Panc1 (cell line): Measurements from ENCODE around the gene ALG12. TPM values are rescaled to one million over a fixed set of nuclear protein-coding genes. Genes with fewer than 3 reads are reported as not detected.

ENCODE experiments used
- ATAC-seq: fragments of 200-7000 bp; cut with Tn5 transposase; 2 replicates; pipeline ENCODE4 v1.9.1; 2020; ENCODE audit warnings: mild to moderate bottlenecking, moderate library complexity
- BruUV-seq: library from RNA; stranded (reverse); fragments of 400-500 nt; replicated peaks from 2 replicates; lab custom pipeline; 2021; lab: Mats Ljungman, UMichigan
- CTCF ChIA-PET: fragments of 300-600 bp; sonication (Branson Sonifier 250); formaldehyde crosslinking; loops from one replicate; lab custom pipeline; 2022; ENCODE audit warnings: antibody characterized with exemption; lab: Charles Lee
- POLR2A ChIA-PET: fragments of 300-600 bp; sonication (Branson Sonifier 250); formaldehyde crosslinking; loops from one replicate; lab custom pipeline; 2022; ENCODE audit warnings: antibody characterized with exemption; lab: Charles Lee
- DNase-seq: peaks from one replicate; pipeline ENCODE4 v3.0.0-alpha.2; 2010; ENCODE audit warnings: low read depth, low spot score
- H3K27ac ChIP-seq: 2 replicates; pipeline ENCODE4 v1.5.1; 2011; ENCODE audit warnings: mild to moderate bottlenecking, low read length, inconsistent platforms
- H3K27me3 ChIP-seq: fragments of 200-500 bp; sonication (Bioruptor generic); 2 replicates; pipeline ENCODE4 v1.6.0; 2014; ENCODE audit warnings: low read length, inconsistent platforms; ENCODE audit not compliant: control insufficient read depth, insufficient read depth
- H3K36me3 ChIP-seq: fragments of 200-500 bp; sonication (Bioruptor generic); 2 replicates; pipeline ENCODE4 v1.5.1; 2014; ENCODE audit warnings: inconsistent platforms, mild to moderate bottlenecking, low read length, moderate library complexity; ENCODE audit not compliant: control insufficient read depth, insufficient read depth
- H3K4me1 ChIP-seq: 2 replicates; pipeline ENCODE4 v1.5.1; 2011; ENCODE audit warnings: inconsistent platforms, mild to moderate bottlenecking, low read length, moderate library complexity; ENCODE audit not compliant: control insufficient read depth, insufficient read depth
- H3K4me3 ChIP-seq, 2 experiments: 2 replicates each; pipeline ENCODE4 v1.5.1; 2011 to 2012; ENCODE audit warnings: low read depth in 2 of 2, low read length in 2 of 2, mild to moderate bottlenecking in 2 of 2, inconsistent platforms in 1 of 2, moderate library complexity in 1 of 2
- H3K9me3 ChIP-seq: fragments of 200-500 bp; sonication (Bioruptor generic); 2 replicates; pipeline ENCODE4 v1.5.1; 2014; ENCODE audit warnings: low read depth, mild to moderate bottlenecking, inconsistent platforms, low read length, moderate library complexity; ENCODE audit not compliant: control insufficient read depth, insufficient read depth
- CTCF ChIP-seq: fragments of 450-650 bp; IDR thresholded peaks from 2 replicates; pipeline ENCODE4 v1.5.1; 2017; ENCODE audit warnings: mild to moderate bottlenecking
- POLR2AphosphoS5 ChIP-seq: IDR thresholded peaks from 2 replicates; pipeline ENCODE4 v1.6.1; 2012; ENCODE audit warnings: mild to moderate bottlenecking, low read depth, low read length, moderate library complexity
- REST ChIP-seq, 2 experiments: IDR thresholded peaks; 2 replicates each; pipeline ENCODE4 v1.6.1; 2011 to 2012; ENCODE audit warnings: low read depth in 2 of 2, control low read depth in 1 of 2, low read length in 1 of 2, mild to moderate bottlenecking in 1 of 2, moderate library complexity in 1 of 2; ENCODE audit not compliant: insufficient read depth in 1 of 2
- SIN3A ChIP-seq: IDR thresholded peaks from 2 replicates; pipeline ENCODE4 v1.6.1; 2012; ENCODE audit warnings: low read depth, mild to moderate bottlenecking, low read length, moderate library complexity, borderline replicate concordance; ENCODE audit not compliant: insufficient read depth
- TCF7L2 ChIP-seq: IDR thresholded peaks from 2 replicates; pipeline ENCODE4 v1.6.1; 2011; ENCODE audit warnings: mild to moderate bottlenecking, low read depth, low read length, inconsistent platforms
- in situ Hi-C: cut with HindIII; loops from 2 replicates; pipeline ENCODE4 v1.10.0; 2016; ENCODE audit warnings: low sequenced_read_pairs, low pct_unique_long_range_greater_than_20kb
- intact Hi-C: fragments of 100-400 bp; cut with micrococcal nuclease; formaldehyde crosslinking; loops from one replicate; pipeline ENCODE4 v1.10.0; 2022; ENCODE audit not compliant: unreplicated experiment
- total RNA-seq: library from RNA; stranded (reverse); gene quantifications from one replicate; pipeline ENCODE4 v1.2.1, GENCODE V29; 2021; ENCODE audit not compliant: unreplicated experiment

ALG12 gene
- total RNA-seq, 1 experiment from 2014 or later: 23.4 TPM

GRCh38 chr22:49867303-49868265, 50.7 kb downstream of the ALG12 start:
- no peak for DNase-seq
- CTCF ChIA-PET: no interaction called here
- no TSS peak for BruUV-seq
- in situ Hi-C loops: no loop called here
- Histone ChIP-seq H3K27me3 (no peaks in the 10 kb centered on the region), H3K36me3 (no peaks in the 10 kb centered on the region), H3K4me1 (no peaks in the 10 kb centered on the region), H3K27ac (no peak overlapping the region), H3K9me3 (peaks cover 13% of the 10 kb centered on the region; the same call in 1 of the 2 replicates), H3K4me3 (no peak overlapping the region)
- no peak for ATAC-seq
- POLR2A ChIA-PET: no interaction called here
- intact Hi-C loops: no loop called here
- TF ChIP-seq SIN3A (no peak), TCF7L2 (no peak), REST (IDR thresholded peaks at IDR 0.05; ENCODE audit: insufficient read depth in 1 of 2, low read depth in 2 of 2, low read length in 1 of 2) (no peak), CTCF (no peak), POLR2AphosphoS5 (no peak)

- CTCF ChIA-PET: no interaction called here
- no peaks in the 10 kb centered on the region for H3K27me3 ChIP-seq
- TF ChIP-seq CTCF (no peak), POLR2AphosphoS5 (no peak), REST (IDR thresholded peaks at IDR 0.05; ENCODE audit: insufficient read depth in 1 of 2, low read depth in 2 of 2, low read length in 1 of 2) (no peak), TCF7L2 (no peak), SIN3A (no peak)
- intact Hi-C loops: no loop called here
- peaks cover 13% of the 10 kb centered on the region; the same call in 1 of the 2 replicates for H3K9me3 ChIP-seq
- POLR2A ChIA-PET: no interaction called here
- no peak overlapping the region for H3K4me3 ChIP-seq
- H3K36me3 ChIP-seq: no peaks in the 10 kb centered on the region
- peaks cover 7% of the 10 kb centered on the region for H3K4me1 ChIP-seq
- ATAC-seq: no peak
- DNase-seq: no peak
- in situ Hi-C loops: no loop called here
- no TSS peak for BruUV-seq
- H3K27ac ChIP-seq: no peak overlapping the region
Measured at GRCh38 chr22:49866646-49867045, 51.6 kb downstream of the ALG12 start.
